Stimulated activated CD8-positive, alpha-beta memory T cell treated with anti-CD3 and anti-CD28 coated beads, Interleukin-7, amount 100 ng/mL, for 1 hour (primary cell): ENCODE data around the gene PRX.
A peak's percentile ranks its signal among the peaks of the same experiment; 100 is the strongest.
"Not testable (repeated sequence)": the region's sequence is repeated elsewhere in the genome, so short reads cannot be mapped to it uniquely, and the experiment has no call there.

Experiments
- DNase-seq, 2 donors: peaks; one replicate each; pipeline ENCODE4 v3.0.0-alpha.2; 2020; ENCODE audit warnings: low read depth in 2 of 2

PRX gene

DNA sequence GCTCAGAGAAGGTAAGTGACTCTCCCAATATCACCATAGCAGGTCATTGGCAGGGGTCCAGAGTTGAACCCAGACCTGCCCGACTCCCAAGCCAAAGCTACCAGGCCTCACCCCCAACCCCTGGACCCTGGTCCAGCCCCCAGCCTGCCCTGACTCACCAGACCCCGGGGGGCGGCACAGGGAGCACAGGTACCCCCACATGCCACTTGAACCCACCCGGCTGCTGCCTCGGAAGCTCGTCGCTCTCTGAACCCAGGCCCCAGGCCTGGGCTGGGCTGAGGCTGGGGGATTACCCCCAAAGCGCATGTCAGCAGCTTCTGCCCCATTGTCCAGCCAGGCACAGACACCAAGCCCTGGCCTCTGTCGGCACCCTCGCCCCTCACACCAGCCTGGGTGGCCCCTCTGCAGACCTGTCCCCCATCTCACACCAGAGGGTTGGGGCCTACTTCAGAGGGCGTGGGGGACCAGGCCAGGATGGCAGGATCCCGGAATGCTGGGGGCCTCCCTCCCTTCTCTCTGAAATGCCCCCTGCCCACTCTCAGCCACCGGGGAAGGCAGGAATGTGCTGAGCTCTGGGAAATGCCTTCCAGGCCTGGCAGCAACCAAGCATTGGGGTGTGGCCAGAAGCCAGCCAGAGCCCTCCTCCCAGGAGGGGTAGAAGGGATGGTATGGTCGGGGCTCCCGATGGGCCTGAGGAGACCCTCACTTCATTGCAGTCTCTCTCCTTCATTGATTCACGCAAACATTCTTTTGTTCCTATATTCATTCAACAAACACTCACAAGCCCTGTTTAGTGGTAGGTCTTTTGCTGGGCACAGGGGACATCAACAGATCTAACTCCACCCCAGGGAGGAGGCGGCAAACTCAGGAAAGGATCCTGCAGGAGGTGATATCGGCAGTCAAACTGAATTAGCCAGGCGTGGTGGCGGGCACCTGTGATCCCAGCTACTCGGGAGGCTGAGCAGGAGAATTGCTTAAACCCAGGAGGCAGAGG lies 1.7 kb upstream of the PRX start:
- DNase-seq, result no peak

DNA sequence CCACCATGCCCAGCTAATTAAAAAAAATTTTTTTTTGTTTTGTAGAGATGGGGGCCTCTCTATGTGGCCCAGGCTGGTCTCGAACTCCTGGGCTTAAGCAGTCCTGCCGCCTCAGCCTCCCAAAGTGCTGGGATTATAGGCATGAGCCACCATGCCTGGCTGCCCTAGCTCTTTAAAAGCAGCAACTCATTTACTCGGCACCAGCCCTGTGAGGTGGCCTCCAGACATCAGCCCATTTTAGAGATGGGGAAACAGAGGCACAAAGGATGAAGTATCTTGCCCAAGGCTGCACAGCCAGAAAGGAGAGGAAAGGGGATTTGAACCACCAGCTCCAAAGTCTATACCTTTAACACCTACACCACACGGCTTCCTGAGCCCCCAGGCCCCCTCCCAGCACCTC lies 312 bp downstream of the PRX start:
- DNase-seq, result no peak

DNA sequence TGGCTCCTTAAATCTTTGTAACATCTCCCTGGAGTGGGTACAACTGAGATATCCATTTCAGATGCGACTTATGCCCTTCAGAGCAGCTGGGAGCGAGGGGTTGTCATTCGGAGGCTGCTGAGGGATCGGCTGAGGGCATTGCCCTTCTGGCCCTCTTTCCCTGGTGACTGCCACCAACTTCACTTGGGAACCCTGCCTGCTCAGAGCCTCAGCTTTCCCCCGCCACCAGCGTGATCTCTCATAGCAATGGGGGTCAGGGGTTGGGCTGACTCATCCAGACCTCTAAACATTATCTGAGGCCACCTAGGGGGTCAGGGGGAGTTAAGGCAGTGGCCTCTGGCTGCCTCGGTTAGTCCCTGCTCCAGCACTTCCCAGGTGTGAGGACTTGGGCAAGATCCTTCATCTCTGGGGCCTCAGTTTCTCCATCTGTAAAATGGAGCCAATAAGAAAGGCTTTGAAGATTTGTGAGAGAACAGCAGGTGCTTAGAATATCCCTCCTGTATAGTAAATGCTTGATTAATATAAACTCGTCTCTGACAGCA lies 1.1 kb downstream of the PRX start:
- no peak for DNase-seq

DNA sequence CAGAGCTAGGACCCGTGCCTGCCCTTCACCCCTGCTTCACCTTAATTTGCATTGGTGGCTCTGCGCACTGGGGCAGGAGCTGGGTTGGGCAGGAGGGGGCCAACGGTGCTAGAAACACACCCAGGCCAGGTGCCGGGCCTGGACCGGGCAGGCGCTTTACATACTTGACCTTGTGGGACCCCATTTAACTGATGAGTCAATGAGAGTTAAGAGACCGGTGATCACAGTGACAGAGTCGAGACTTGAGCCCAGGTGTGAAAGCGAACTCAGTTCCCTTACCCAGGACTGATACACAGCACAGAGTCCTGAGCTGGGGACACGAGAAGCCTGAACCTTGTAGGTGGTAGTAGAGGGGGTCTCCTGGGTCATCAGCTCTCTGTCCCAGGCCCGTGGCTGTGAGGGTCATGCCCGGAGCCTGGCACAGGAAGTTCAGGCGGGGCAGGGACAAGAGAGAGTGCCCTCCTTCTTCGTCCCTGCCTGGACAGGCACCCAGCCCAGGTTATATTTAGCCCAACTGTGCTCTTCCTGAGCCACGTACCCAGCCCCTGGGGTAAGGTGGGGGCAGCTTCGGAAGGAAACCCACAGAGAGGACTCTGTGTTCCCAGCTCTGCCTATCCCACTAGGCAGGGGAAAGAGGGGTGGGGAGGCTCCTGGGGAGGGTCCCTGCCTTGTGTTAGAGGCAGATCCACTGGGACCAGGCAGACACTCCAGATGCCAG lies 1.9 kb downstream of the PRX start:
- no peak for DNase-seq

DNA sequence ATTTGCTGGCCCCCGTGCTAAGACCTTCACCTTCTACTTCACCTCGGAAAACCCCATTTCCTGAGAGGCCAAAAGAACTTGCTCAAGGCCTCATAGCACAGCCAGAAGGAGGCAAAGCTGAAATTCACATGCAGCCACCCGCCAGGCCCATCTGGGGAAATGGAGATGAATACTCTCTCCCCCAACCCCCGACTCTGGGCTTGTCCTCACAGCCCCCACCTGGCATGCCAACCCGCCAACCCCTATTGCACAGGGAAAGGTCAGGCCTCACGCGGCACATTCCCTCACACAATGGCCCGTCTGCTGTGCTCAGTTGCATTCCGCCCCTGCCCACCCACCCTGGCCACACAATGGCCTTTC lies 3.2 kb downstream of the PRX start:
- DNase-seq, result no peak

DNA sequence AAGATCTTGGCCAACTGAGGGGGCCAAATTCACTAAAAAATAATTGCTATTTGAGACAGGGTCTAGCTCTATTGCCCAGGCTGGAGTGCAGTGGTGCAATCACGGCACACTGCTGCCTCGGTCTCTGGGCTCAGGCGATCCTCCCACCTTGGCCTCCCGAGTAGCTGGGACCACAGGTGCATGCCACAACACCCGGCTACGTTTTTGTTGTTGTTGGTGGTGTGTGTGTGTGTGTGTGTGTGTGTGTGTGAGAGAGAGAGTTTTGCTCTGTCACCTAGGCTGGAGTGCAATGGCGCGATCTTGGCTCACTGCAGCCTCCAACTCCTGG lies 4.6 kb downstream of the PRX start:
- DNase-seq, result not testable (repeated sequence)

DNA sequence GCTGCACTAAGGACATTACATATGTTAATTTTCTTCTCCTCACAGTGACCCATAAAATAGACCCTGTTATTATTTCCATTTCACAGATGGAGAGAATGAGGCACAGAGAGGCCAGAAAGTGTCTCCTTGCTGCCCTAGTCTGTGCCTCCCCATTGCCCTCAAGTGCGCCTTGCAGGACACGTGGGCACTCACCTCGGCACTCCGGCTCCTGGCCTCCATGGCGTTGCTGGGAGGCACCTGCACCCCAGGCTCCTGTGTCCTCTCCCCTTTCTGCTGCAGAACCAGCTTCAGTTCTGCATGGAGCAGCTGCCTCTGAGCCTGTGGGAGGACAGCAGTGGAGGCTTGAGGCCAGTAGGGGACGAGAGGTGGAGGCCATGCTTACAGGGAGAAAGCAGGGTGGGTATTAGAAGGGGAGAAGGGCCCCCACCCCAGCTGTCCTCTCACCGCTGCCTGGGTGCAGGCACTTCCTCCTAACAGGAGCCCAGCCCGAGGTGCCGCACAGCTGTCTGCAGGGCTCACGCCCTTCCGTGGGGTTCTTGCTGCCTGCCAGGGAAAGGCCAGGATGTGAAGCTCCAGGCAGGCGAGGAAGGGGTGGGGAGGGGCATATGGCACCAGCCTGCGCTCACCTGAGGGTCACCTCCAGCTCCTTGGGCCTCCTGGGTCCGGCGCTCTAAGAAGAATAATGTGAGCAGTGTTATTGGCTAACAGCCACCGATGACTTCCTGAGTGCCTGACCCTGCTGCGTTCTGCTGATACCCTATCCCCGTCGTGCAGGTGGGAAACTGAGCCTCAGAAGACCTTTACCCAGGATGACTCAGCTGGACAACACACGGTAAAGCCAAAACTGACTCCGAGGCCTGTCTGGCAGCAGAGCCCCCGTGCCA lies 5.2 kb downstream of the PRX start:
- no peak for DNase-seq

DNA sequence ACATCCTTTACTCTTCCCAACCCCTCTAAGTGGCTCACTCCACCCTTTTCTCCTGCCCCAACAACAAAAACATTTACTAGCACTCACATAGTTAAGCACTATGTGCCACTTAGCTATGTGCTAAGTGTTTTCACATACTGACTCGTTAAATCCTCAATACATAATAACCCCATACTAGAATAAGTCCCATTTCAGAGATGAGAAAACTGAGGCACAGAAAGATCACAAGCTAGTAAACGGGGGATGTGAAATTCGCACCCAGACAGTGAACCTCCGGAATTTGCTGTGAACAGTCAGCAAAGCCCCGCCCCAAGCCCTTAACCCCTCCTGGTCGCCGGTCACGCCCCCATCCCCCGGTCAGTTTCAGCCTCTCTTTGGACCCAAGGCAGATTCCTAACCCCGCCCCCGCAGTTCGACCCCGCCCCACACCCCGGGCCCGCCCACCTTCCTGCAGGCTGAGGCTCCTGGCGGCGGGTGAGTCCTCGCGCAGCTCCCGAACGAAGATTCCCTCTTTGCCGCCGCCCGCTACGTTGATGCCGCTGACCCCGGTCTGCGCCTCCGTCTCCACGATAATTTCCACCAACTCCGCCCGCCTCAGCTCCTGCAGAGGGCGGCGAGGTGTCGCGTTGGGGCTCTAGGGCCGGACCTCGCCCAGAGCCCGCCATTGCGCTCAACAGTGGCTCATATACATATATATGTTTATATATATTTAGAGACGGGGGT lies 9.8 kb downstream of the PRX start:
- peak; percentile 55 to 56 for DNase-seq

DNA sequence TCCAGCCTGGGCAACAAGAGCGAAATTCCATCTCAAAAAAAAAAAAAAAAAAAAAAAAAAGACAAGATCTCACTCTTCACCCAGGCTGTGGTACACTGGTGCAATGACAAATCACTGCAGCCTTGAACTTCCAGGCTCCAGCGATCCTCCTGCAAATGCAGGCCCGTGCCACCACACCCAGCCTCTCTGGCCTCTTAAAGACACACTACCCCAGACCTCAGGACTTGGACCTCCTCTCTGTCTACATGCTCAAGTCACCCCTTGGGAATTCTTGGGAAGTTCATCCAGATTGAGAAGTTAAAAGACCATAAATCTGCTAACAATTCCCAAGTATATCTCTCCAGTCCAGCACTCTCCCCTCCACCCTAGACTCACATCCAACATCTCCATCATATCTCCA lies 12.6 kb downstream of the PRX start:
- no peak for DNase-seq

DNA sequence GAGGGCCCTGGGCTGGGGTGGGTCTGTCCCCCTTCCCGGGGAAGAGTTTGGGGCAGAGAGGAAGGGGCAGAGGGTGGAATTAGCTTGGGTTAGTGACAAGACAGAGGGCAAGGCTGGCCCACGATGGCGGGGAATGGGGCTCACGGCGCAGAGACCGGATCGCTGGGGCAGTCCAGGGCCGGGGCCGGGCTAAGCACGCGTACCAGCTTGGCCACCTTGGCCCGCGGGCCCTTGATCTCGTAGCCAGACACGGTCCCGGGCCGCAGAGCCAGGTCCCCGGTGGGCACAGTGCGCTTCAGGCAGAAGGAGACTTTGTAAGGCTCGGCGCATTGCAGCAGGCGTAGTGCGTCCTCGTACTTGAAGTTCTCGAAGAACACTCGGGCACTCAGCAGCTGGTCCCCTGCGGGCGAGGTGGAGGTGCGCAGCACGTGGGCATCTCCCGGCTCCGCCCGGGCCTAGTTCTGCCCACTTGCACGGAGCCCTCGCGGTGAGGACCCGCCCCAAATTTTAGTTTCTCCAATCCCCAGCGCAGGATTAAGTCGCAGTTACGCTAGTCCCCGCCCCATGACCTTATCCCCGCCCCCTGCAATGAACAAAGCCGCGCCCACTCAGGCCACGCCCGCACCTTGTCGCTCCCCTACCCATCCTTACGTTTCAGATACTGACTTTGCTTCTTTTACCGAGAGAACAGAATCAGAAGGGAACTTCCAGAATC lies 14.6 kb downstream of the PRX start:
- DNase-seq, result peak in 1 of 2 donors; percentile 35

DNA sequence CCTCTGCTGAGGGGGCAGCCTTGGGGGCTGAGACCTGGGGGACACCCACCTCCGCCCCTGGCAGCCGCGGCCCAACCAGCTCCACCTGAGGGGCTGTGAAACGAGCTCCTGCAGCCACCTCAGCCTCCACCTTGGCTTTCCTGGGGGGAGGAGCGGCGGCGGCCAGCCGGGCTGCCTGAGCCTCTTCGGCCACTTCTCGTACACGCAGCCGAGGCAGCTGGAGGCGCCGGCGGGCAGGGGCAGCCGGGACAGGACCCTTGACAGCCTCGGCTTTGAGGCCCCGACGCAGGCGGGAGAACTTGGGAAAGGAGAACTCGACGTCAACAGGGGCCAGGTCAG lies 15.6 kb downstream of the PRX start:
- no peak for DNase-seq

DNA sequence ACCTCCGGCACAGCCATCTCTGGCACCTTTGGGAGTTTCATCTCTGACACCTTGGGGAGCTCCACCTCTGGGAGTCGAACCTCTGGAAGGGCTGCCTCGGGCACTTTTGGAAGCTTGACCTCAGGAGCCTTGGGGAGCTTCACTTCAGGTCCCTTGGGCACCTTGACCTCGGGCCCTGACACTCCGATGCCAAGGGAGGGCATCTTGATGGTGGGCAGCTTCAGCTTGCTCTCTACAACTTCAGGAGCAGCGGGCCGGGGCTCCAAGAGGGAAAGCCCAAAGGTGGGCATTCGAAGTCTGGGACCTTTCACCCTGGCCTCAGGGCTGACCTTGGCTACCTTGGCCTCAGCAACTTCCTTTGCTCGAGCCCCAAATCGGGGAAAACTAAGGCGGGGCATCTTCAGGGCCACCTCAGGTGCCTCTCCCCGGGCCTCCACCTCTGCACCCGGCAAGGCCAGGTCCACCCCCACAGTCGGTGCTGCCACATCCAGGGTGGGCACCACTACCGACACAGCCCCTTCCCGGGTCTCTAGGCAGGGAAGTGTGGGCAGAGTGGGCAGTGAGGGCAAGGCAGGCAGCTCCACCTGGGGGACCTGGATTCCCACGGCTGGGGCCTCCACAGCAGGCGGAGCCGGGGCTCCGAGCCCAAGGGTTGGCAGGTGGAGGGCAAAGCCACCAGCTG lies 16.2 kb downstream of the PRX start:
- DNase-seq, result no peak

DNA sequence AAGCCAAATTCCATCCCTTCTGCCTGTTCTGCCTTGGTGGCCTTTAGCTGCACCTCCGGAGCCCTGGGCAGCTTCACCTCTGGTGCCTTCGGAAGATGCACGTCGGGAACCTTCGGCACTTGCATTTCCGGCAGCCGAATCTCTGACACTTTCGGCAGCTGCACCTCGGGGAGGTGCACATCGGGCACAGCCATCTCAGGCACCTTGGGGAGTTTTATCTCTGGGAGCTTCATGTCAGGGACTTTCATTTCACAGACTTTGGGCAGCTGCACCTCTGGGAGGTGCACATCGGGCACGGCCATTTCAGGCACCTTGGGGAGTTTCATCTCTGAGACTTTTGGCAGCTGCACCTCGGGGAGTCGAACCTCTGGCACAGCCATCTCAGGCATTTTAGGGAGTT lies 17.2 kb downstream of the PRX start:
- DNase-seq, result no peak

DNA sequence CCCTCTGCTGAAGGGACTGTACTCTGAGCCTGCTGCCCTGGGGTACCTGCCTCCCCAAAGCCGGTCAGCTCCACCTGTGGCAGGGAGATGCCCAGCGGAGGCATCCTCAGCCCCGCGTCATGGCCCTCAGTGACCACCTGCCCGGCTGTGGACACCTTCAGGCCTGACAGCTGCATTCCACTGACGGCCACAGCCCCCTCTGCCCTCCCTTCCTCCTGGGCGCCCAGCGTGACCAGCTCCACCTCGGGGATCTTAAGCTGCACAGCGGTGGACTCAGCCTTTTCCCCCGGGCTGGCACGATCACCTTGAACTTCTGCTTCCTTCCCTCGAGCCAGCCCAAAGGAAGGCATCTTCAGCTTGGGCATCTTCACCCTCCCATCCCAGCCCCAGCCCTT lies 18.4 kb downstream of the PRX start:
- DNase-seq, result no peak

DNA sequence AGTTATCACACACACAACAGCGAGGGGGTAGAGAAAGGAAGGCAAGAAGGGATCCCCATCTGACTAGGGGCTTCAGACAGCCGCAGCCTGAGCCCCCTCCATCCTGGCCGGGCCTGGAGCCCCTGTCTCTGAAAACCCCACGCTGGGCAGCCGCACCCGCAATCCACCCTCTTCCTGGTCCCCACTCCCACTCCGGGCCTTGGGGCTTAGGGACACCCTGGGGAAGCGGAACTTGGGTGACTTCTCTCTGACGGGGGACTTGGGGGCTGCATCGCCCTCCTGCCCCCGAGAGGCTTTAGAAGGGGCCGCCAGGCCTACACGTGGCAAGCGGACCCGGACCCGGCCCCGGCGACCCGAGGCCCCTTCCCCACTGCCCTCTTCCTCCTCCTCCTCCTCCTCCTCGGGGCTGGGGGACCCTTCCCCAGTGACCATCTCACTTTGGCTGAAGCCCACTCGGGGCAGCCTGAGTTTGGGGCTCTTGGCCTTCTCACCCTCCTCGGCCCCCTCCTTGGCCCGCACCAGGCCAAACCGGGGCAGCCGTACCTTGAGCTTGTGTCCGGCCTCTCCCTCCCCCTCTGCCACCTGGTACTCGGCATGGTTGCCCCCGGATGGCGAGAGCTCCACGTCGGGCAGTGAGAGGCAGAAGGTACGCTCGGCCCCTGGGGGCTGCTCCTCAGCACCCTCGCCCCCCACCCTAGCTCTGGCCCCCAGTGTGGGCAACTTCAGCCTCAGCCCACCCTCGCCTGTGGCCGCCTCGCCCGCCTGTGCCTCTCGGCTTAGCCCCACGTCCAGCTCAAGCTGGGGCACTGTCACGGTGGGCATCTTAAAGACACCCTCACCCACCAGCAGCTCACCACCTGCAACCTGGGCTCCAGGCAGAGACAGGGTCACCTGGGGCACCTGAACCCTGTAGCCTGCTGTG lies 19.0 kb downstream of the PRX start:
- no peak for DNase-seq

DNA sequence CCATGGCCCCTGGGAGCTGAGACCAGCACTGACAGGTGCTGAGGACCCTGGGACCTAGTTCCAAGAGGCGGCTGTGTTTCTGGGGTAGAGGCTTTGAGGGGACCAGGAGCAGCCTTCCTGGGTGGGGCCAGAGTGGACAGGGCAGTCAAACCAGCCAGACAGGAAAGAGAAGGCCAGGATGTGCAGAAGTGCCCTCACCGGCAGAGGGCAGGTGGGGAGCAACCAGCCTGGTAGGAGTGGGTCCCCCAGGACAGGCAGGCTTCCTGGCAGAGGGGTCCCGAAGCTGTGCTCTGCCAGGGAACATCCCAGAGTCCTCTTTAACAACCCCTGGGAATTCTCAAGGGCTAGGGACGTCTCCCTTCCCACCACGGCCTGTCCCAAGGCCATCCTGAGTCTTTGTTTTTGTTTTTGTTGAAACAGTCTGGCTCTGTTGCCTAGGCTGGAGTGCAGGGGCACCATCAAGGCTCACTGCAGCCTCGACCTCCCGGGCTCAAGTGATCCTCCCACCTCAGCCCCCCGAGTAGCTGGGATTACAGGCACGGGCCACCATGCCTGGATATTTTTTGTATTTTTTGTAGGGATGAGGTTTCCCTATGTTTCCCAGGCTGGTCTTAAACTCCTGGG lies 20.2 kb downstream of the PRX start:
- DNase-seq, result no peak

DNA sequence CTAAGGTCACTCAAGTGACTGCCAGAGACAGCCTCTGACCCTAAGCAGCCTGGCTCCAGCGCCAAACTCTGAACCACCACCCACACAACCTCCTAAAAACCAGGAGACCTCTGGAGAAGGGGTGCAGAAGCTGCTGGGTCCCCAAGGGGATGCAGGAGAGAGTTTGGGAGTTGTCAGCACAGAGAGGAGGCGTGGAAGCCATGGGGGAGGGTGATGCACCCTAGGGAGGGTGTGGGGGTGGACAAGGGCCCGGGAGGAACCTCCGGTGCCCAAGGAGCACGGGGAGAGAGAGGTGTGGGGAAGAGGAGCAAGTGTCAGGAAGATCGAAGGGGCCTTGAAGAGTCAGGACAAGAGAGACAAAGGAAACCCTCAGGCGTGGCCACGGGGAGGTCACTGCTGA lies 21.1 kb downstream of the PRX start:
- no peak for DNase-seq

DNA sequence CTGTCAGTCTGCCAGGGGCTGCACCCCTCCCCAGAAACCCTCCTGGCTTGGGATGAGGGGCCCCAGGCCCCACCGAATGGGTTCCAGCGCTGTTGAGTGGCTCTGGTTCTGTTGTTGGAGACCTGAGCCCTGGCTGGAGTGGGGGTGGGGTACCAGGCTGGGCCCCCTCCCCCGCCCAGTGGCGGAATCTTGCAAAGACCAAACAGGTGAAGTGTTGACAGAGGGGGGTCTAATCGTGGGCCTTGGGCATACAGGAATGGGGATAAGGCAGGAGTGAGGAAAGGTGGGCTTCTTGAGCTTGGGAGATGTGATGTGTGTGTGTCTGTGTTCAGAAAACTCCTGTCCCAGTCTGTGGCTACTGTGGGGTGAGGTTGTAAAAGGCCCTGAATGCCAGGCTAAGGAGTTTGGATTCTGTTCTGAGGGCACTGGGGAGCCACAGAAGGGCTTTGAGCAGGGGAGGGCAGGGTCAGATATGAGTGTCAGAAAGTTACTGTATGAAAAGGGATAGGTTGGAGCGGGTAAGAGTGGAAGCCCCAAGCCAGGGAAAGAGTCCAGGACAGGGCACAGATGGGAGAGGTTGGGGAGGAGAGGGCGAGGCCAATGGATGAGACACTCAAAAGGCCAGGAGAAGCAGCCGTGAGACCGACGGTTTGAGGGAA lies 23.0 kb downstream of the PRX start, which contains the start of gene HIPK4:
Gene HIPK4, minus strand, starts transcription at position 98 of the 659 bp plus-strand sequence. CDS start 279 bp downstream, outside the sequence.
- DNase-seq, result no peak
